GM21576 (cell line): ENCODE data around the gene SLC6A18.

Experiments used
- ATAC-seq: cut with Tn5 transposase; IDR thresholded peaks from one replicate; pipeline ENCODE4 v1.9.1; 2021; ENCODE audit warnings: mild to moderate bottlenecking, moderate library complexity; ENCODE audit not compliant: unreplicated experiment

SLC6A18 gene, protein sequence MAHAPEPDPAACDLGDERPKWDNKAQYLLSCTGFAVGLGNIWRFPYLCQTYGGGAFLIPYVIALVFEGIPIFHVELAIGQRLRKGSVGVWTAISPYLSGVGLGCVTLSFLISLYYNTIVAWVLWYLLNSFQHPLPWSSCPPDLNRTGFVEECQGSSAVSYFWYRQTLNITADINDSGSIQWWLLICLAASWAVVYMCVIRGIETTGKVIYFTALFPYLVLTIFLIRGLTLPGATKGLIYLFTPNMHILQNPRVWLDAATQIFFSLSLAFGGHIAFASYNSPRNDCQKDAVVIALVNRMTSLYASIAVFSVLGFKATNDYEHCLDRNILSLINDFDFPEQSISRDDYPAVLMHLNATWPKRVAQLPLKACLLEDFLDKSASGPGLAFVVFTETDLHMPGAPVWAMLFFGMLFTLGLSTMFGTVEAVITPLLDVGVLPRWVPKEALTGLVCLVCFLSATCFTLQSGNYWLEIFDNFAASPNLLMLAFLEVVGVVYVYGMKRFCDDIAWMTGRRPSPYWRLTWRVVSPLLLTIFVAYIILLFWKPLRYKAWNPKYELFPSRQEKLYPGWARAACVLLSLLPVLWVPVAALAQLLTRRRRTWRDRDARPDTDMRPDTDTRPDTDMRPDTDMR

DNA sequence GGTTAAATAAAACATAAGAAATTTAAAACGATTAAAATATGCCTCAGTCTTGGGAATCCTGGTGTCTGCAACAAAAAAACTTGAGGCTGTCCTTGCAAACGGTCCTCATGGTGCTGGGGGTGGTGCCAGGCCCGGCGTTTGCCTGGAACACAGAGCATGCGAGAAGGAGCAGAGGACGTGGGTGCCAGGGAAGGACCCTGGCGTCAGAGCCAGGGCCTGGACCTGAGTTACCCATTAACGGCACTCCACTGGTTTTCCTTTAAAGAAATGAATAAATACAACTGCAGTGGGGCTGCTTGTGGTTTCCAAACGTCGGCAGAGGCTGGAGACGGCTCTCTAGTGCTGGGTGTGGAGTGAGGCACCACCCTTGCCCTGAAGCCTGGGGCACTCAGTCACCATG is at the start of gene SLC6A18:
Gene SLC6A18 (plus strand): TSS at position 301 of the 400 bp plus-strand sequence. CDS start 97 bp downstream, at position 398.
- no peak for ATAC-seq

DNA sequence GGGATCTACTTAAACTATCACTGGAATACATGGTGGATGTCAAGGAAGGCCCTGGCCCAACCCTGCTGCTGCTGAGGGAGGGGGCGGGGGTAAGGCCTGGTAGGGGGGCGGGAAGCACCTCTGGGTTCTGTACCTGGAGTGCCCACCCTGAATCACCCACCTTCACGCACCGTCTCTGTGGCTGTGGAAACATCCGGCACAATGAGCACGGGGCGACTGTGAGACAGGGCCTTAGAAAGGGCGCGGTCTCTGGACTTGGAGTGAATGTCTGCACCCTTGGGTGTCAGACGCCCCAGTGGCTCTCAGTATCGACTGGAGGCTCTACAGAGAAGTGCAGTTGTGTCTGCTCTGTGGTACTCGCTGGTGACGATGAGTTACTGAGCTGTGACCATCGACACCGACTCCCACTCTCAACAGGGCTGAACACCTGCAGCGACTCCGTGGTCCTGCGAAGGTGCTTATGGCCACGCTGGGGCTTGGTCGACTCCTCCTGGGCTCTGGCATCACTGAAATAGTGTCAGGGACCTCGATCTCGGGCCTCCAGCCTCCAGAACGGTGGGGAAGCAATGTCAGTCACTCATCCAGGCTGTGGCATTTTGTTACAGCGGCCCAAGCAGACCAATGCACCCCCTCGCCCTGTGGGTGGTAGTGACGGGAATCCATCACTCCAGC is 49.2 kb upstream of the SLC6A18 start:
- no peak for ATAC-seq

DNA sequence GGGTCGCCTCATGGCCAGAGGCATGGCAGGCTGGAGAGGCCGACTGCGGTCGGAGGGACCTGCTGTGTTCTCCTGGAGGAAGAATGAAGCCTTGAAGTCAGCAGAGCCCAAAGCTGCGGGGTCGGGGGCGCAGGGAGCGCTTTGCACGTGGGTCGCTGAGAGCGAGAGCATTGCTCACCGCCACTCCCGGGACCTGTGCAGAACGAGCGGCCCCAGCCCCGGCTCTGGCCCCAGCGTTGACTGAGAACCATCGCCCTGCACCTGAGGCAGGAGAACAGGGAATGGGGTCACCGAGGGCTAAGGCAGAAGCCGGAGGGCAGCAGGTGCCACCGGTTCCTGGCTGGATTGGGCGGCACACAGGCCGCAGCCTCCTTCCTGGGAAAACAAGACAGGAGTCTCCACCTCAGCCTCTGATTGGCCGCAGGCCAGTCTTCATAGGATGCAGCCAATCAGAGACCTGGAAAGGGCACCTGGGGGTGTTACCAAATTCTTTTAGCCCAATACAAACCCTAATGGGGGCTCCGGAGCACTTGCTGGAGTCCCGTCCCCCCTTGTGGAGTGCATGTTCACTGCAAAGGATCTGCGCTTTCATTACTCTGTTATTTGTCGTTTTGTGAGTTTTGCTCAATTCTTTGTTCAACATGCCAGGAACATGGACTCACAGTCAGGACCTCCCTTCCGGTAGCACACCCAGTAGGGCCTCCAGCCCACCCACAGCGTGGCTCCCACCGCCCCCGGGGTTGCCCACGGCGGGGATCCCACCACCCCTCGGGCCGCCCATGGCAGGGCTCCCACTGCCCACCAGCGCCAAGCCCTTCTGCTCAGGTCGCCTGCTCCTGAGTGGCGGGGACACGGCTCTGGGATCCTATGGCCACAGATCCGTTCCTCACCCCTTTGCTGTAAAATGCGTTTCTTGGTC is 48.4 kb upstream of the SLC6A18 start:
- no peak for ATAC-seq

DNA sequence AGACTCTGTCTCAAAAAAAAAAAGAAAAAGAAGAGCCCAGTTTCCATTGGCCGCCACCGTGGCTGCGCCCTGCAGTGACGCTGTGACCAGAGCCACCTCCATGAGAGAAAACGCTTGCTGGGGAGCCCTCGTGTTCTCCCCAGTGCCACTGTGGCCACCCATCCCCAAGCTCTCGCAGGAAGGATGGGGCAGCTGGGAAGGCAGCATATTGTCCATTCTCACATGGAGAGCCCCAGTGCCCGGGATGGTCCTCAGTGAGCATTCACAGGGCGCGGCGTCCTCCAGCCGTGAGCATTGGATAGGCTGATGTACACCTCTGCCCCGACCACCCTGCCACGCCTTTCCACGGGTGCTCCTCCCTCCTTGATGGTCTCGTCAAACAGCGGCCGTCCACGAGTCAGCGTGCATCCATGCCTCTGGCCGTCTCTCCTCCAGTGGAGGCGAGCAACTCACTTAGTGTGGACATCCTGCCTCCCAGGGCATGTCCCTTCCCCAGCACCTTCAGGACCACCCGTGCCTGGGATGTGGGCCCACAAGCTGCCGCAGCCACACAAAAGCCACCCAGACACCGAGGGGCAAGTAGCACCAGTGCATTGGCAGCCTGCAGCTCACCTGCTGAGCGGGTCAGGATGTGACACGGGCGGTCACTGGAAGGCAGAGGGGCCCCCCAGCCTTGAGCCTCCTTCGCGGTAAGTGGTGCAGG is 47.2 kb upstream of the SLC6A18 start:
- ATAC-seq: no peak

DNA sequence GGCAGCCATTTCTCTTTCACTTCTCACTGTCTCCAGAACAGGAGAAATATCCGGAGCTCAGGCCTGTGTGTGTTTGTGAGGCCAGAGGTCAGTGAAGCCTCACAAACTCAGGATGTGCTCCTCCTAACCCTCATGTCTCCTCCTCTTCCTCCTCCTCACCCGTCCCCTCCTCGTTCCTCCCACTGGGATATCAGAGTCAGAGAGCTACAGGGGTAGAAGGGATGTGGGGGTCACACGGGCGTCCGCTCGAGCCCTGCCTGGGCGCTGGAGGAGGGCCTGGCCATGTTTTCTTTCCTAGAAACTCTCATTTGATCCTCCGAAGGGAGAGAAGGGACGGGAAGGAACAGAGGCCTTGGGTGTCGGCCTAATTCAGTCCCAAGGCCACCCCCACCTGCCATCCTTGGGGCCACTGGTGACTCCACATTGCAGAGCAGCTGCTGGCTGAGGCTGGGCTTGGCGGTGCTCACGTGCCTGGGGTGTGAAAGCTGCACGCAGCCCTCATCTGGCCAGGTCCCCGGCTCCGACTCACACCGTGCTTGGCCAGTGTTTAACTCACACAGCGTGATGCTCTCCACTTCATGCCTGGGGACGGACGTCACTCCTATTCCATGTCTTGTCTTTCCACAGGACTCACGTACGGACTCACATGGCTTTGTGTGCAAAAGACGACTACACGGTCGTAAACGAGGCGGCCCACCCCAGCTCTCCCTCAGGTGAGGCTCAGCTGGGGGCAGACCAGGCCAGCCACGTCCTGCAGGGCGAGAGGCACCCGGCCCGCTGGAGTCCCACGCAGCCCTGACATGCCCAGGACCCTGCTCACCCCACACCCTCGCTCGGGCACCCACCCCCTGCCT is 46.4 kb upstream of the SLC6A18 start:
- ATAC-seq: no peak

DNA sequence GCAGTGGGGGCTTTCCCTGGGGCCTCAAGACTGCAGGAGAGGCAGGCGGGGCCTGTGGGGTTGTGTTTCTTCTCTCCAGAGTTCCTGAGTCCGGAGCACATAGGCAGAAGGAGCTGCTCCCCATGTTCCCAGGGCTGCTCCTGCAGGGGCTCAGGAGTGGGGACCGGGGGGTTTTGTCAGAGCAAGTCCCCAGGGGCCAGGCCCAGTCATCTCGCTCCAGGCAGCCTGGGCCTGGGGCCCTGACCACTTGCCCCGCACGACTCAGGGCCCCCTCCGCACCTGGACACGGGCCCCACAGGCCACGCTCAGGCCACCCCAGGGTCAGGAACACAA is 45.8 kb upstream of the SLC6A18 start:
- ATAC-seq: no peak

DNA sequence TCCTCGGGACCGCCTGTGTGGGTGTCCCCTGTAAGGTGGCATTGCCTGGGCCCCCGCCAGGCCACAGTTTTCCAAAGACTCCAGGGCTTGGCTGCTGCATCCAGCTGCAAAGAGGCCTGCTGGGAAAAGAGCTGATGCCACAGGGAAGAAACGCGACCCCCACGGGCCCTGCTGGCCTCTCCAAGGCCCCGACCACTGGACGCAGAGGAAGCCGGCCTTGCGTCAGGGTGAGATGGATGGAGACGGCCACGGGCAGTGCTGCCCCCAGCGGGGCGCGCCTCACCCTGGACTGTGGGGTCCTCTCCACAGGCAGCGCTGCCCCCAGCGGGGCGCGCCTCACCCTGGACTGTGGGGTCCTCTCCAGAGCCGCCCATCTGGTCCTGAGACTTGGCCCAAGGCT is 45.1 kb upstream of the SLC6A18 start:
- no peak for ATAC-seq

DNA sequence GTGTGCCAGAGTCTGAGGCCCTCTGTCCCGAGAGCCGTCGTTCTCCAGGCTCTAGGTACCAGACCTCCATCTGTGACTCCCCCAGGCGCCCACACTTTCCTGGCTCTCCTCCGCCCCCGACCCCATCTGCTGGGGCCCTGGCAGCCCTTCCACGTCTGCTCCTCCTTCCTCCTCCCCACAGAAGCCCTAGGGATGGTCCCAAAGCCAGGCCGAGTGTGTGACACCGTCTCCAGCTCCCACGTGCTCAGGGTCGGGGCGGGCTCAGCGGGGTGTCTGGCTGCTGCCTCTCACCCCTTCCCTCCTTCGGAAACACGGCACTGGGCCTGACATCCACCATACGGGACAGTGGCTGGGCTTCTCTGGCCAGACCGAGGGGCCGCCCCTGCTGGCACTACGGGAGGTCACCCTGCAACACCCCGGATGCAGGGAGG is 44.3 kb upstream of the SLC6A18 start:
- ATAC-seq: no peak

DNA sequence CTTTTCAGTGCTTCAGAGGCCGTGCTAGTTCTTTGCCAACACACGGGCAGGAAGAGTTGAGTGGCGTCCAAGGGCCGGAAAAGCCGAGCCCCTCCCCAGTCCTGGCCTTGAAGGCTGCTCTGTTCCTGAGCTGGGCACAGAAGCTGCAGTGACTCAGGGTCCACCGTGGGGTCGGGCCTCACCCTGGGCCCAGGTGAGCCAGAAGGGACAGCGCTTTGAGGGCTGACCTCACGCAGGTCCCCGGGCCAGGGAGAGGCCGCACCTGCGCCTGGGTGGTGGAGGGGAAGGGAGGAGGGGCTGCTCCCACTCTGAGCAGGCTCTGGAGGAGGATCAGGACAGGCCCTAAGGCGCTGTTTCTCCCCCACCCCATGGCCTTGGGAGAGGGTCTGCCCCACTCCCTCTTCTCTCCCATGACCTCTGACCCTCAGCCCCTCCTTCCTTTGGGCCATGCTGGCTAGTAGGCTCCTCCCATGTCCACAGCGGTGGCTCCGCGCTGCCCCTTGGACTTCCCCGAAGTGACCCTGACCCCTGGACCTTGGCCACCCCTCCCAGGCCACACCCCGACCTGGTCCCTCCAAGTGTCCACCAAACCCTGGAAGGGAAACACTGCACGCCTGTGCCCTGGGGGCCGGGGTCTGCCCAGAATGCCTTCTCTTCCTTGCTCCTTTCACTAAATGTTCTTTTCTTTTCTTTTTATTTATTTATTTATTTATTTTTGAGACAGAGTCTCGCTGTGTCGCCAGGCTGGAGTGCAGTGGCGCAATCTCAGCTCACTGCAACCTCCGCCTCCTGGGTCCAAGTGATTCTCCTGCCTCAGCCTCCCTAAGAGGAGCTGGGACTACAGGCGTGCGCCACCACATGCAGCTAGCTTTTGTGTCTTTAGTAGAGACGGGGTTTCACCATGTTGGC is 43.5 kb upstream of the SLC6A18 start:
- ATAC-seq: no peak

DNA sequence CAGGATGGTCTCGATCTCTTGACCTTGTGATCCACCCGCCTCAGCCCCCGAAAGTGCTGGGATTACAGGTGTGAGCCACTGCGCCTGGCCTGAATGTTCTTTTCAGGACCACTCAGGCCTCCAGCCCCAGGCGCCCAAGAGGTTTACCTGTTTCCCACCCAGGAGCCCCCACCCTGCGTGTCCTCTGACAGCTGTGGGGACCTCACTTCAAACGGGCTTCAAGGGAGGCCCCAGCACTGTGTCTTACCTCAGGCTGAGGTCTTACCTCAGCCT is 42.9 kb upstream of the SLC6A18 start:
- ATAC-seq: no peak

DNA sequence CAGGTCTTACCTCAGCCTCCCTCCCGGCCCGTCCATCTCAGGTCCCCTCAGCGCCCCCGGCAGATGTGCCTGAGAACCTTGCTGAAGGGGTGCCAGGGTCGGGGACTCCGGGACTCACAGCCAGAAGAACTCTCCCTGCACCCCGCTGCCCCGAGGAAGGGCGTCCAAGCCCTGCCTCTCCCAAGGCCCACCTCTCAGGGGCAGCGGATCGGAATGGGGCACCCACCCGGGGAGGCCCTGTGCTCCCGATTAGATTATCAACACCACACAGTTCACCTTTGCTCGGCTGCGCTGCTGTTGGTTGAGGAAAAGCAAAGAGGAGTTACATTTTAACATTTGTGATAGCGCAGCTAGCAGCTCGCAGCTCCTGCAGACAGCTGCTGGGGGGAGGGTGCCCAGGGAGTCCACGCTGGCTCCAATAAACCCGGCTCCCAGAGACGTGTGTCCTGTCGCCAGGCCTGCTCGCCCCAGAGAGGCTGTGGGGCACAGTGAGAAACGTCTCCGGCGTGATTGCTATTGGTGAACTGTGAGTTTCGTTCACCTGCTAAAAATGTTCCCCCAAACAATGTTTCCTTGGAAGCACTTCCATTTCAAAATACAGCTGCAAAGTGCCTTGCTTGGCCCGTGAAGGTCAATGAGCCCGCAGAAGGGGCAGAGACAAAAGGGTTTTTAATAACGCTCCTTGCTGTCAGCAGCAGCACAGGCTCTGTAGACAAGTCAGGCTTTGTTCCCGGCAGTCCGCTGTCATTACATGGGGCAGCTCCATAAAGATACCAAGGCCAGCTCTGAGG is 42.4 kb upstream of the SLC6A18 start:
- ATAC-seq: no peak

DNA sequence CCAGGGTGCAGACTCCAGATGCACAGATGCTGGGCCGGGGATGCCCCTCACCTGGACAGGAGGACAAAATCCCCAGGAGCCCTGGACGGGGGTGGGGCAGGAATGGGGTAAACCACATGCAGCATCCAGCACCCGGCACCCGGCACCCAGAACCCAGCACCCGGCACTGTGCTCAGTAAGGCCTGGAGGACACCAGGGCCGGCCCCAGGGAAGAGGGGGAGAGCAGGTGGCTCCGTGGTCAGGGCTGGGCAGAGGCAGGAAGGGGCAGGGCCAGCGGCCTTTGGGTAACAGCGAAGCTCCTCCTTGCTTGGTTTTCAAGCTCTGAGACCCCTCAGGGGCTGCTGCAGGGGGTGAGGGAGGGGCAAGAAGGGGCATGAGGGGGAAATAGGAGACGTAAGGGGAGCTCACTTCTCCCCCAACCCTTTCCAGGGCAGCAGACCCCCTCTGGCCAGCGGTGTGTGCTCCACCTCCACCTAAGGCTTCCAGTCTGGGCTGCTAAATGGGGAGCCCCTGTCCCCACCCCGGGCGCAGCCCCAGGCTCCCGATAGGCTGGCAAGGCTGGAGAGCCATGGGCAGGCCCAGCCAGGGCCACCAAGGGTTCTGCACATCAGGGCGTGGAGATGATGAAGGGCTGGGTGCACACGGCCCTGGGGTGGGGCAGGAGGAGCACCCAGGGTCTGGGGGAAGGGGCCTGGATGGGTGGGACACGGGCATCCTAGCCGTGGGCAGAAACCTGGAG is 41.6 kb upstream of the SLC6A18 start:
- no peak for ATAC-seq

DNA sequence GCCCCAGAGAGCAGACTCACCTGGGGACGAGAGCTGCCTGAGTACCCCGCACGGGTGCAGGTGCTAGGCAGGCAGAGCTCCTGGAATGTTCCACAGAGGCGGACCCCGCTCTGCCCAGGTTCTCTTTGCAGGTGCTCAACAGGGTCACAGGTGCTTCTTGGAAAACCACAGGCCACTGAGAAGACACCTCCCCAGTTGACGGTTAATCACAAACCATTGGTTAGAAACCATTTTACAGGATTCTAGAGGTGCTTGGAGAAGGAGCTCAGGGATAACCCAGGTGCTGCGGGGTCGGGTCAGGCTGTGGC is 41.1 kb upstream of the SLC6A18 start:
- no peak for ATAC-seq

DNA sequence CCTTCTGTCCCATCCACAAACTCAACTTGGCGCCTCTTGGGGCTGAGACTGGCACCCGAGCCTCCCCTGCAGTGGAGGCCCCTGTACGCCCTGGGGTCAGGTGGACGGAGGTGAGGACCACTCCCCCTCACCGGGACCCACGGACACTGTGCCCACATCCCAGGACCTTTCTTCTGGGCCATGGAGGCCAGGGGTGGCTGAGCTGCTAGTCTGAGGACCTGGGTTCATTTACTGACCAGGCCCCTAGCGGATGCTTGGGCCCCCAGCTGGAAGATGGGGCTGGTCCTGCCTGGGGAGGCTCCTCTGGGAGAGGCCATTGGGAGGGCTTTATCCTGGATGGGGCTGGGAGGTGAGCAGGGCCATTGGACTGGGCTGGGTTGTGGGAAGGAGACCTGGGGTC is 40.7 kb upstream of the SLC6A18 start:
- no peak for ATAC-seq

DNA sequence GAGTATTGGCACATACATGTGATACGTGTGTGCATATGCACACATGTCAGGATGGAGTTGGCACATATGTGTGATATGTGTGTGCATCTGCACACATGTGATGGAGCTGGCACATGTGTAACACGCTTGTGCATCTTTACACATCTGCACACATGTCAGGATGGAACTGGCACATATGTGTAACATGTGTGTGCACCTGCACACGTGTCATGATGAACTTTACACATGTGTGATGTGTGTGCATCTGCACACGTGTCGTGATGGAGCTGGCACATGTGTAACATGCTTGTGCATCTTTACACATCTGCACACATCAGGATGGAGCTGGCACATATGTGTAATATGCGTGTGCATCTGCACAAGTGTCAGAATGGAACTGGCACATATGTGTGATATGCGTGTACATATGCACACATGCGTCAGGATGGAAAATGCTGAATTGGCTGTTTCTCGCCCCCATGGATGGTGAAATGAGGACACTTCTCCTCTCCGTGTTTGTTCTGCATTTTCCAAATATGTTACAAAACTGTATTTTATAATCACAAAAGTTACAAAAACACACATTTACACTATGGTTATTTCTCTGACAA is 40.0 kb upstream of the SLC6A18 start:
- ATAC-seq: no peak

DNA sequence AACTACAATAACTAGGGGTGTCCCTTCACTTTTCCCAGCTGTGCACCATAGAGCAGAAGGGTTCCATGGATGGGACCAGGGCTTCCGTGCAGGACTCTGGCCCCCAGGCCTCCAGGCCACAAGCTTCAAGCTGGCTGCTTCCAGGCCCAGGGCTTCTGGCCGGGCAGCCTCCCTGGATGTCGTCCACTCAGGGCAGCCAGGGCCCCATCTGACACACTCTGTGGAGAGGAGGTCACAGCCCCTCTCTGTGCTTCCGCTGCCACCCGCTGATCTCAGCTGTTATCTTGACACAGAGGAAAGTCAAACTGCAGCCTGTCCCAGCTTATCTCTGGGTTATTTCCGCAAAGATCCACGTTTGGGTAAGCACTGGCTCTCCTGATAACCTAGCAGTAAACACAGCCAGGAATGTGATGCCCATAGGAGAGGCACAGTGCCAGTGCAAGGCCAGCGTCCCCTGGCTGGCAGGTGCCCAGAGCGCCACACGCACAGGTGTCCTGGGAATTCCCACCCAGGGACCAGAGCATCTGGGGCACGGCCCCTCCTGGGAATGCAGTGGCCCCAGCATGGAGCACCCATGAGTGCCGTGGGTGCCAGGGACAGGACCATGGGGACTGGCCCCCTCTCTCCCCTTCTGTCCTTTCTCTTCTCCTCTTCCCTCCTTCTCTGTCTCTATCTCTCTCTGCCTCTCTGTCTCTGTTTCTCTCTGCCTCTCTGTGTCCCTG is 39.4 kb upstream of the SLC6A18 start:
- ATAC-seq: no peak
